ENCODE results near the gene NEDD4L.

The NEDD4L gene

GRCh38 chr18:58146099-58146498 lies 102.1 kb downstream of the NEDD4L start:
- Mint-ChIP-seq H3K9me3 (no peaks in the 10 kb centered on the region), H3K4me3 (no peak overlapping the region), H3K27ac (no peak overlapping the region), H3K27me3 (no peaks in the 10 kb centered on the region), H3K36me3 (ENCODE audit: low read depth) (no peaks in the 10 kb centered on the region), H3K4me1 (ENCODE audit: low read depth) (no peaks in the 10 kb centered on the region)
- no peak for DNase-seq

- Mint-ChIP-seq H3K4me3 (no peak overlapping the region), H3K36me3 (ENCODE audit: low read depth) (no peaks in the 10 kb centered on the region), H3K27ac (no peak overlapping the region), H3K27me3 (peaks cover 2% of the 10 kb centered on the region), H3K9me3 (no peaks in the 10 kb centered on the region), H3K4me1 (ENCODE audit: low read depth) (no peaks in the 10 kb centered on the region)
- DNase-seq, result no peak
Measured at GRCh38 chr18:58148954-58149471, 105.0 kb downstream of the NEDD4L start.

GRCh38 chr18:58150772-58151171 lies 106.7 kb downstream of the NEDD4L start:
- Mint-ChIP-seq H3K27ac (no peak overlapping the region), H3K9me3 (no peaks in the 10 kb centered on the region), H3K4me3 (no peak overlapping the region), H3K27me3 (peaks cover 2% of the 10 kb centered on the region), H3K4me1 (ENCODE audit: low read depth) (peaks cover 4% of the 10 kb centered on the region), H3K36me3 (ENCODE audit: low read depth) (no peaks in the 10 kb centered on the region)
- DNase-seq, result no peak

GRCh38 chr18:58152216-58152615 lies 108.2 kb downstream of the NEDD4L start:
- Mint-ChIP-seq H3K4me1 (ENCODE audit: low read depth) (peaks cover 4% of the 10 kb centered on the region), H3K9me3 (no peaks in the 10 kb centered on the region), H3K4me3 (no peak overlapping the region), H3K27me3 (peaks cover 2% of the 10 kb centered on the region), H3K36me3 (ENCODE audit: low read depth) (no peaks in the 10 kb centered on the region), H3K27ac (no peak overlapping the region)
- no peak for DNase-seq

- Mint-ChIP-seq H3K4me3 (no peak overlapping the region), H3K9me3 (no peaks in the 10 kb centered on the region), H3K36me3 (ENCODE audit: low read depth) (no peaks in the 10 kb centered on the region), H3K27me3 (peaks cover 2% of the 10 kb centered on the region), H3K4me1 (ENCODE audit: low read depth) (peaks cover 4% of the 10 kb centered on the region), H3K27ac (no peak overlapping the region)
- no peak for DNase-seq
Measured at GRCh38 chr18:58152891-58153290, 108.9 kb downstream of the NEDD4L start.

GRCh38 chr18:58156516-58156915 lies 112.5 kb downstream of the NEDD4L start:
- H3K36me3 Mint-ChIP-seq (ENCODE audit: low read depth), result no peaks in the 10 kb centered on the region
- H3K9me3 Mint-ChIP-seq, result no peaks in the 10 kb centered on the region

GRCh38 chr18:58157237-58157636 lies 113.2 kb downstream of the NEDD4L start:
- no peak overlapping the region for H3K4me3 Mint-ChIP-seq
- no peak for DNase-seq
- H3K4me1 Mint-ChIP-seq (ENCODE audit: low read depth), result peaks cover 4% of the 10 kb centered on the region
- H3K27me3 Mint-ChIP-seq, result peaks cover 9% of the 10 kb centered on the region
- H3K36me3 Mint-ChIP-seq (ENCODE audit: low read depth), result no peaks in the 10 kb centered on the region
- H3K27ac Mint-ChIP-seq, result no peak overlapping the region
- H3K9me3 Mint-ChIP-seq, result no peaks in the 10 kb centered on the region

More at GRCh38 chr18:58156516-58156915, 112.5 kb downstream of the NEDD4L start:
- DNase-seq, result no peak
- peaks cover 11% of the 10 kb centered on the region for H3K27me3 Mint-ChIP-seq
- no peak overlapping the region for H3K4me3 Mint-ChIP-seq
- no peak overlapping the region for H3K27ac Mint-ChIP-seq
- peaks cover 4% of the 10 kb centered on the region for H3K4me1 Mint-ChIP-seq (ENCODE audit: low read depth)

- H3K4me3 Mint-ChIP-seq, result no peak overlapping the region
- H3K27ac Mint-ChIP-seq, result no peak overlapping the region
- H3K27me3 Mint-ChIP-seq, result peaks cover 9% of the 10 kb centered on the region
Measured at GRCh38 chr18:58158008-58158407, 114.0 kb downstream of the NEDD4L start.

GRCh38 chr18:58158459-58158858 lies 114.4 kb downstream of the NEDD4L start:
- no peaks in the 10 kb centered on the region for H3K36me3 Mint-ChIP-seq (ENCODE audit: low read depth)
- no peak overlapping the region for H3K27ac Mint-ChIP-seq
- no peaks in the 10 kb centered on the region for H3K9me3 Mint-ChIP-seq
- H3K4me3 Mint-ChIP-seq, result no peak overlapping the region
- peaks cover 9% of the 10 kb centered on the region for H3K27me3 Mint-ChIP-seq
- peaks cover 4% of the 10 kb centered on the region for H3K4me1 Mint-ChIP-seq (ENCODE audit: low read depth)
- no peak for DNase-seq

More at GRCh38 chr18:58158008-58158407, 114.0 kb downstream of the NEDD4L start:
- no peaks in the 10 kb centered on the region for H3K9me3 Mint-ChIP-seq
- H3K4me1 Mint-ChIP-seq (ENCODE audit: low read depth), result peaks cover 4% of the 10 kb centered on the region
- no peaks in the 10 kb centered on the region for H3K36me3 Mint-ChIP-seq (ENCODE audit: low read depth)
- DNase-seq, result no peak

- no peaks in the 10 kb centered on the region for H3K36me3 Mint-ChIP-seq (ENCODE audit: low read depth)
- no peak overlapping the region for H3K27ac Mint-ChIP-seq
- no peak for DNase-seq
- no peak overlapping the region for H3K4me3 Mint-ChIP-seq
- H3K9me3 Mint-ChIP-seq, result no peaks in the 10 kb centered on the region
- H3K4me1 Mint-ChIP-seq (ENCODE audit: low read depth), result no peaks in the 10 kb centered on the region
- peaks cover 9% of the 10 kb centered on the region for H3K27me3 Mint-ChIP-seq
Measured at GRCh38 chr18:58161659-58162058, 117.6 kb downstream of the NEDD4L start.

GRCh38 chr18:58162127-58162526 lies 118.1 kb downstream of the NEDD4L start:
- DNase-seq, result no peak
- H3K4me3 Mint-ChIP-seq, result no peak overlapping the region
- no peaks in the 10 kb centered on the region for H3K36me3 Mint-ChIP-seq (ENCODE audit: low read depth)
- H3K27ac Mint-ChIP-seq, result no peak overlapping the region
- no peaks in the 10 kb centered on the region for H3K9me3 Mint-ChIP-seq
- H3K4me1 Mint-ChIP-seq (ENCODE audit: low read depth), result no peaks in the 10 kb centered on the region
- H3K27me3 Mint-ChIP-seq, result peaks cover 9% of the 10 kb centered on the region

- no peaks in the 10 kb centered on the region for H3K36me3 Mint-ChIP-seq (ENCODE audit: low read depth)
- H3K9me3 Mint-ChIP-seq, result no peaks in the 10 kb centered on the region
- no peak overlapping the region for H3K4me3 Mint-ChIP-seq
- no peak overlapping the region for H3K27ac Mint-ChIP-seq
- H3K4me1 Mint-ChIP-seq (ENCODE audit: low read depth), result no peaks in the 10 kb centered on the region
- DNase-seq, result no peak
- peaks cover 9% of the 10 kb centered on the region for H3K27me3 Mint-ChIP-seq
Measured at GRCh38 chr18:58163004-58163590, 119.1 kb downstream of the NEDD4L start.

GRCh38 chr18:58166278-58166844 lies 122.3 kb downstream of the NEDD4L start:
- no peaks in the 10 kb centered on the region for H3K36me3 Mint-ChIP-seq (ENCODE audit: low read depth)
- DNase-seq, result no peak
- no peak overlapping the region for H3K27ac Mint-ChIP-seq
- no peak overlapping the region for H3K4me3 Mint-ChIP-seq
- H3K9me3 Mint-ChIP-seq, result no peaks in the 10 kb centered on the region
- H3K4me1 Mint-ChIP-seq (ENCODE audit: low read depth), result no peaks in the 10 kb centered on the region
- no peaks in the 10 kb centered on the region for H3K27me3 Mint-ChIP-seq

GRCh38 chr18:58167073-58167472 lies 123.0 kb downstream of the NEDD4L start:
- DNase-seq, result no peak
- no peaks in the 10 kb centered on the region for H3K9me3 Mint-ChIP-seq
- no peaks in the 10 kb centered on the region for H3K36me3 Mint-ChIP-seq (ENCODE audit: low read depth)
- H3K27me3 Mint-ChIP-seq, result no peaks in the 10 kb centered on the region
- H3K27ac Mint-ChIP-seq, result no peak overlapping the region
- H3K4me3 Mint-ChIP-seq, result no peak overlapping the region
- H3K4me1 Mint-ChIP-seq (ENCODE audit: low read depth), result no peaks in the 10 kb centered on the region

- no peak for DNase-seq
- H3K36me3 Mint-ChIP-seq (ENCODE audit: low read depth), result no peaks in the 10 kb centered on the region
- H3K27me3 Mint-ChIP-seq, result no peaks in the 10 kb centered on the region
- H3K9me3 Mint-ChIP-seq, result no peaks in the 10 kb centered on the region
- H3K4me1 Mint-ChIP-seq (ENCODE audit: low read depth), result no peaks in the 10 kb centered on the region
- no peak overlapping the region for H3K27ac Mint-ChIP-seq
- no peak overlapping the region for H3K4me3 Mint-ChIP-seq
Measured at GRCh38 chr18:58168221-58168620, 124.2 kb downstream of the NEDD4L start.
